HepG2 (cell line): ENCODE results near the gene PDILT. TPM values are rescaled to one million over a fixed set of nuclear protein-coding genes. Genes with fewer than 3 reads are reported as not detected.

Experiments
- ARNT2 ChIP-seq: sonication (generic); formaldehyde crosslinking; IDR thresholded peaks from 2 replicates; pipeline ENCODE4 v1.8.0; 2022; ENCODE audit warnings: mild to moderate bottlenecking, low read depth, missing genetic modification reagents, moderate library complexity
- ARNTL ChIP-seq: sonication (generic); formaldehyde crosslinking; IDR thresholded peaks from 2 replicates; pipeline ENCODE4 v1.4.0; 2020; ENCODE audit warnings: mild to moderate bottlenecking, missing genetic modification reagents
- BRF2 ChIP-seq: sonication (generic); formaldehyde crosslinking; IDR thresholded peaks from 2 replicates; pipeline ENCODE4 v1.8.1; 2022; ENCODE audit warnings: mild to moderate bottlenecking, missing genetic modification reagents
- CBX2 ChIP-seq, 2 experiments: fragments of 200-600 bp in 1 of 2; sonication (generic); formaldehyde crosslinking in 1 of 2; IDR thresholded peaks; 2 replicates each; pipeline versions ENCODE4 v1.7.0 to v1.8.1; 2018 to 2022; ENCODE audit warnings: low read depth in 2 of 2, low read length in 1 of 2, mild to moderate bottlenecking in 1 of 2, missing genetic modification reagents in 1 of 2
- ELF1 ChIP-seq: sonication (generic); formaldehyde crosslinking; IDR thresholded peaks from 2 replicates; pipeline ENCODE4 v1.4.0; 2020; ENCODE audit warnings: missing genetic modification reagents
- FOXK1 ChIP-seq: sonication (generic); formaldehyde crosslinking; IDR thresholded peaks from 2 replicates; pipeline ENCODE4 v1.4.0; 2020; ENCODE audit warnings: low read depth, missing genetic modification reagents, borderline replicate concordance
- MEIS2 ChIP-seq: sonication (generic); formaldehyde crosslinking; IDR thresholded peaks from 2 replicates; pipeline ENCODE4 v1.9.0; 2021; ENCODE audit warnings: mild to moderate bottlenecking, missing genetic modification reagents
- MTF1 ChIP-seq: sonication (generic); formaldehyde crosslinking; IDR thresholded peaks from 2 replicates; pipeline ENCODE4 v1.5.0; 2020; ENCODE audit warnings: missing genetic modification reagents
- PCBP2 ChIP-seq: fragments of 200-400 bp; formaldehyde crosslinking; optimal IDR thresholded peaks from 2 replicates; pipeline ENCODE3; 2018; ENCODE audit warnings: low read length, low read depth; ENCODE audit not compliant: poor library complexity, severe bottlenecking
- PTBP1 ChIP-seq: fragments of 200-400 bp; formaldehyde crosslinking; IDR thresholded peaks from 2 replicates; pipeline ENCODE4 v1.6.1; 2018; ENCODE audit warnings: low read length, low read depth; ENCODE audit not compliant: poor library complexity, severe bottlenecking
- THAP9 ChIP-seq: sonication (generic); formaldehyde crosslinking; IDR thresholded peaks from 2 replicates; pipeline ENCODE4; 2020; ENCODE audit warnings: missing genetic modification reagents, mild to moderate bottlenecking, borderline replicate concordance
- ZBTB38 ChIP-seq: sonication (generic); formaldehyde crosslinking; IDR thresholded peaks from 2 replicates; pipeline ENCODE4 v1.5.1; 2020; ENCODE audit warnings: mild to moderate bottlenecking, missing genetic modification reagents
- ZNF318 ChIP-seq: sonication (generic); formaldehyde crosslinking; IDR thresholded peaks from 2 replicates; pipeline ENCODE4 v1.4.0; 2020; ENCODE audit warnings: mild to moderate bottlenecking, missing genetic modification reagents
- ZNF766 ChIP-seq: sonication (generic); formaldehyde crosslinking; IDR thresholded peaks from 2 replicates; pipeline ENCODE4 v1.5.0; 2020; ENCODE audit warnings: missing genetic modification reagents, borderline replicate concordance
- polyA plus RNA-seq, 8 experiments: library from polyadenylated mRNA; depleted of rRNA in 3 of 8; stranded (reverse) in 7 of 8; unstranded in 1 of 8; fragments of >200 nt; fragmentation: Illumina TruSeq in 4 of 8; extraction: Trizol in 4 of 8; gene quantifications; 2 replicates each; pipeline versions ENCODE4 v1.2.1 to v1.2.3, GENCODE V29; 2011 to 2016; ENCODE audit warnings: low read depth in 4 of 8, missing spikeins in 1 of 8, mixed read lengths in 1 of 8; ENCODE audit not compliant: insufficient read depth in 1 of 8
- total RNA-seq, 5 experiments: library from RNA; depleted of rRNA; stranded (reverse); fragments of >200 nt; fragmentation: Illumina TruSeq; extraction: Trizol; gene quantifications; 2 replicates each; pipeline ENCODE4 v1.2.3, GENCODE V29; 2016; ENCODE audit warnings: low read depth in 1 of 5

The PDILT gene
- total and polyA plus RNA-seq, 2 of the 13 experiments (the other 11 are each of a cell fraction or from before 2014, with no cell fraction given) = not detected

GRCh38 chr16:20397468-20398074 is 7.0 kb downstream of the PDILT start (continued):
- TF ChIP-seq THAP9 (CRISPR knock-in tag) (peak; percentile 17; the same call in 1 of the 2 replicates), FOXK1 (CRISPR knock-in tag) (0 out of 2 replicates have a peak, but pooled peaks have one; percentile 25), BRF2 (CRISPR knock-in tag) (no peak), PCBP2 (no peak), MTF1 (CRISPR knock-in tag) (no peak), ZNF766 (CRISPR knock-in tag) (no peak), ZNF318 (no peak), ARNTL (no peak; the same call in 1 of the 2 replicates), PTBP1 (no peak), ELF1 (no peak), ZBTB38 (CRISPR knock-in tag) (no peak), CBX2 (IDR thresholded peaks at IDR 0.05; ENCODE audit: low read depth, low read length) (no peak), CBX2 (CRISPR knock-in tag; IDR thresholded peaks at IDR 0.05; ENCODE audit: low read depth) (no peak), ARNT2 (CRISPR knock-in tag) (peak; percentile 46; the same call in 1 of the 2 replicates), MEIS2 (CRISPR knock-in tag) (0 out of 2 replicates have a peak, but pooled peaks have one; percentile 17)
